GM12878 (cell line): ENCODE measurements around the gene TAAR9. TPM values are rescaled to one million over a fixed set of nuclear protein-coding genes. Genes with fewer than 3 reads are reported as not detected.
A peak's percentile ranks its signal among the peaks of the same experiment; 100 is the strongest.

Source experiments
- ATF2 ChIP-seq: IDR thresholded peaks from 2 replicates; pipeline ENCODE4 v1.6.1; 2012; ENCODE audit warnings: low read length, inconsistent platforms
- ATF7 ChIP-seq: fragments of 450-650 bp; IDR thresholded peaks from 2 replicates; pipeline ENCODE4 v1.6.1; 2016; ENCODE audit warnings: low read depth, mild to moderate bottlenecking
- BCL11A ChIP-seq: IDR thresholded peaks from 2 replicates; pipeline ENCODE4 v1.6.1; 2011; ENCODE audit warnings: low read depth, low read length
- BMI1 ChIP-seq: fragments of 450-650 bp; IDR thresholded peaks from 2 replicates; pipeline ENCODE4 v1.6.1; 2016; ENCODE audit warnings: mild to moderate bottlenecking, moderate library complexity, borderline replicate concordance
- CREB1 ChIP-seq: IDR thresholded peaks from 2 replicates; pipeline ENCODE4 v1.6.1; 2012; ENCODE audit warnings: low read depth, mild to moderate bottlenecking, inconsistent platforms
- DPF2 ChIP-seq: fragments of 450-650 bp; IDR thresholded peaks from 2 replicates; pipeline ENCODE4 v1.6.1; 2017; ENCODE audit warnings: mild to moderate bottlenecking
- EP300 ChIP-seq, 2 experiments: fragments of 150-350 bp in 1 of 2; IDR thresholded peaks; 2 replicates each; pipeline ENCODE4 v1.6.1; 2011 to 2012; ENCODE audit warnings: low read depth in 2 of 2, low read length in 2 of 2, borderline replicate concordance in 1 of 2, improper control_type of control experiment in 1 of 2, inconsistent platforms in 1 of 2; ENCODE audit not compliant: control insufficient read depth in 1 of 2
- HDAC2 ChIP-seq: fragments of 200-600 bp; sonication (generic); IDR thresholded peaks from 2 replicates; pipeline ENCODE4 v1.6.1; 2017
- JUNB ChIP-seq: IDR thresholded peaks from 2 replicates; pipeline ENCODE4 v1.6.1; 2016; ENCODE audit warnings: antibody characterized with exemption, mild to moderate bottlenecking
- MEF2A ChIP-seq: IDR thresholded peaks from 2 replicates; pipeline ENCODE4 v1.6.1; 2011; ENCODE audit warnings: low read depth, mild to moderate bottlenecking, low read length, moderate library complexity; ENCODE audit not compliant: insufficient read depth
- MXI1 ChIP-seq: fragments of 150-350 bp; IDR thresholded peaks from 2 replicates; pipeline ENCODE4 v1.6.1; 2011; ENCODE audit warnings: low read depth, mild to moderate bottlenecking, inconsistent platforms, low read length, improper control_type of control experiment
- MYB ChIP-seq: fragments of 150-350 bp; IDR thresholded peaks from 2 replicates; pipeline ENCODE4 v1.6.1; 2014; ENCODE audit warnings: mild to moderate bottlenecking, low read depth, low read length, borderline replicate concordance
- NBN ChIP-seq: fragments of 450-650 bp; IDR thresholded peaks from 2 replicates; pipeline ENCODE4 v1.6.1; 2016
- NFIC ChIP-seq: IDR thresholded peaks from 2 replicates; pipeline ENCODE4 v1.6.1; 2012; ENCODE audit warnings: low read depth, mild to moderate bottlenecking, inconsistent platforms, low read length, moderate library complexity
- NR2C1 ChIP-seq: fragments of 450-650 bp; IDR thresholded peaks from 2 replicates; pipeline ENCODE4 v1.6.1; 2017; ENCODE audit warnings: antibody characterized with exemption, mild to moderate bottlenecking, moderate library complexity
- NR2F1 ChIP-seq: fragments of 450-650 bp; conservative IDR thresholded peaks from 2 replicates; pipeline ENCODE4 v1.6.1; 2017; ENCODE audit warnings: mild to moderate bottlenecking
- NRF1 ChIP-seq: conservative IDR thresholded peaks from 2 replicates; pipeline ENCODE4 v1.6.1; 2011; ENCODE audit warnings: mild to moderate bottlenecking, low read depth, low read length, improper control_type of control experiment
- PAX5 ChIP-seq: IDR thresholded peaks from 2 replicates; pipeline ENCODE4 v1.6.1; 2011; ENCODE audit warnings: low read depth, low read length, borderline replicate concordance
- POLR2AphosphoS5 ChIP-seq: IDR thresholded peaks from 2 replicates; pipeline ENCODE4 v1.6.1; 2011; ENCODE audit warnings: mild to moderate bottlenecking, low read length, inconsistent platforms
- RELB ChIP-seq: fragments of 450-650 bp; IDR thresholded peaks from 2 replicates; pipeline ENCODE4 v1.6.1; 2017; ENCODE audit warnings: low read depth, mild to moderate bottlenecking, moderate library complexity
- RUNX3 ChIP-seq: IDR thresholded peaks from 2 replicates; pipeline ENCODE4 v1.6.1; 2012; ENCODE audit warnings: low read length, inconsistent platforms
- SIX5 ChIP-seq: IDR thresholded peaks from 2 replicates; pipeline ENCODE4 v1.6.1; 2011; ENCODE audit warnings: mild to moderate bottlenecking, low read depth, low read length, moderate library complexity; ENCODE audit not compliant: severe bottlenecking
- STAT3 ChIP-seq: IDR thresholded peaks from 2 replicates; pipeline ENCODE4 v1.6.1; 2011; ENCODE audit warnings: low read depth, low read length, improper control_type of control experiment
- TBL1XR1 ChIP-seq: IDR thresholded peaks from 2 replicates; pipeline ENCODE4 v1.6.1; 2012; ENCODE audit warnings: low read depth, low read length, improper control_type of control experiment
- TCF7 ChIP-seq: IDR thresholded peaks from 2 replicates; pipeline ENCODE4 v1.6.1; 2014; ENCODE audit warnings: antibody characterized with exemption, borderline replicate concordance
- YY1 ChIP-seq: IDR thresholded peaks from 2 replicates; pipeline ENCODE4 v1.6.1; 2011; ENCODE audit warnings: low read depth, mild to moderate bottlenecking, low read length
- ZBTB11 ChIP-seq: fragments of 450-650 bp; formaldehyde crosslinking; IDR thresholded peaks from 2 replicates; pipeline ENCODE4 v1.5.0; 2022; ENCODE audit warnings: mild to moderate bottlenecking, missing genetic modification characterization
- ZNF274 ChIP-seq: IDR thresholded peaks from one replicate; pipeline ENCODE4 v1.8.0; 2011; ENCODE audit not compliant: insufficient read length, insufficient read depth
- polyA plus RNA-seq, 11 experiments: library from polyadenylated mRNA; depleted of rRNA in 4 of 11; unstranded in 6 of 11; stranded (reverse) in 5 of 11; fragments of >200 nt; fragmentation: Nextera tagmentation in 4 of 11; fragmentation: Illumina TruSeq in 1 of 11; extraction: Ambion mirVana in 4 of 11; extraction: Trizol in 1 of 11; gene quantifications; 1 replicate in 1 of 11; 2 replicates in 10 of 11; pipeline versions ENCODE4 v1.2.1 to v1.2.3, GENCODE V29; 2011 to 2016; ENCODE audit warnings: inconsistent platforms in 2 of 11, missing spikeins in 2 of 11, low read depth in 1 of 11
- total RNA-seq, 4 experiments: library from RNA; depleted of rRNA in 3 of 4; stranded (reverse); fragments of >200 nt in 3 of 4; fragmentation: Illumina TruSeq in 1 of 4; extraction: Trizol in 1 of 4; gene quantifications; 2 replicates each; pipeline versions ENCODE4 v1.2.1 to v1.2.3, GENCODE V29; 2013 to 2021

Gene TAAR9
- total and polyA plus RNA-seq, 10 of the 15 experiments (the other 5 are each of a cell fraction or from before 2014, with no cell fraction given), result not detected

DNA sequence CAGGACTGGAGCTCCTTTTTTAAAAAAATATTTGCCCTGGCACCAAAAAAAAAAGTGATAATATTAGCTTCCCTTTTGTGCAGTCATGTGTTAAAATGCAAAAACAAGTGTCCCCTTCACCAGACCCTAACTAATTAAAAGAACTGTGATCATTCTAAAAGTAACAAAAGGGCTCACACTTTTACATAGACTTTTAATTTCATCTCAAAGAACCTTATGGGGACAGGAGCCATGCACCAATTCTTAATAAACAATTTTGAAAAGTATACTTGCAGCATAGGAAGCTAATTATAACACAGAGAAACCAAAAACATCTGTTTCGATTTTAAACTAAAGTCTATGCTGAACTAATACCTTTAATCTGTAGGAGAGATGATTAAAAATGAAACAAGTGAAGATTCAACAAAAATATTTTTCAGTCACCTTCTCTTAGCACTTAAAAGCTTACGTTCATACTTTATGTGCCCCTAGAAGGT is 42.4 kb upstream of the TAAR9 start (continued):
- TF ChIP-seq ZBTB11 (no peak), RUNX3 (peak; percentile 53), BMI1 (0 out of 2 replicates have a peak, but pooled peaks have one; percentile 60), POLR2AphosphoS5 (no peak), EP300 (IDR thresholded peaks at IDR 0.05; ENCODE audit: borderline replicate concordance in 1 of 2, control insufficient read depth in 1 of 2, low read depth in 2 of 2, low read length in 2 of 2) (peak; percentile 57 to 66; a peak in 3 of 4 replicates), JUNB (peak; percentile 83), PAX5 (0 out of 2 replicates have a peak, but pooled peaks have one; percentile 32), NRF1 (no peak), DPF2 (peak; percentile 73), ZNF274 (no peak), MEF2A (peak; percentile 82), NR2F1 (0 out of 2 replicates have a peak, but pooled peaks have one; percentile 37), NFIC (peak; percentile 86), STAT3 (0 out of 2 replicates have a peak, but pooled peaks have one; percentile 5), YY1 (no peak), HDAC2 (0 out of 2 replicates have a peak, but pooled peaks have one; percentile 85), ATF2 (peak; percentile 56; the same call in 1 of the 2 replicates), NBN (peak; percentile 76; the same call in 1 of the 2 replicates), RELB (peak; percentile 66; the same call in 1 of the 2 replicates), SIX5 (no peak), MXI1 (no peak; the same call in 1 of the 2 replicates), NR2C1 (no peak), TCF7 (0 out of 2 replicates have a peak, but pooled peaks have one; percentile 12), MYB (no peak), CREB1 (0 out of 2 replicates have a peak, but pooled peaks have one; percentile 11), TBL1XR1 (peak; percentile 85; the same call in 1 of the 2 replicates), ATF7 (peak; percentile 54; the same call in 1 of the 2 replicates), BCL11A (0 out of 2 replicates have a peak, but pooled peaks have one; percentile 2)
- TF ChIP-seq, all 136 proteins: peak for 33
